Islet precursor cell (in vitro differentiated cells): ENCODE data around the gene DAPK1.

Source experiments
- DNase-seq: peaks from one replicate; pipeline ENCODE4 v3.0.0-alpha.2; 2018

DAPK1 gene

GRCh38 chr9:87518702-87519335 is 21.2 kb downstream of the DAPK1 start:
- no peak for DNase-seq

- no peak for DNase-seq
Observed at GRCh38 chr9:87519461-87519860, 21.8 kb downstream of the DAPK1 start.

GRCh38 chr9:87520172-87520683 is 22.6 kb downstream of the DAPK1 start:
- no peak for DNase-seq

GRCh38 chr9:87521834-87522233 is 24.2 kb downstream of the DAPK1 start:
- no peak for DNase-seq

- no peak for DNase-seq
Observed at GRCh38 chr9:87524061-87524460, 26.4 kb downstream of the DAPK1 start.

GRCh38 chr9:87525546-87526303 is 28.1 kb downstream of the DAPK1 start:
- DNase-seq, result no peak

GRCh38 chr9:87527211-87527916 is 29.7 kb downstream of the DAPK1 start:
- no peak for DNase-seq

- DNase-seq, result no peak
Observed at GRCh38 chr9:87528969-87529368, 31.3 kb downstream of the DAPK1 start.

- DNase-seq, result peak; percentile 80
Observed at GRCh38 chr9:87529671-87530070, 32.0 kb downstream of the DAPK1 start.

GRCh38 chr9:87530716-87531115 is 33.0 kb downstream of the DAPK1 start:
- DNase-seq, result no peak

GRCh38 chr9:87531370-87532295 is 34.0 kb downstream of the DAPK1 start:
- DNase-seq, result no peak

GRCh38 chr9:87533271-87533670 is 35.6 kb downstream of the DAPK1 start:
- no peak for DNase-seq

- no peak for DNase-seq
Observed at GRCh38 chr9:87534036-87534435, 36.4 kb downstream of the DAPK1 start.

- DNase-seq, result peak; percentile 67
Observed at GRCh38 chr9:87534957-87535356, 37.3 kb downstream of the DAPK1 start.

- DNase-seq, result no peak
Observed at GRCh38 chr9:87535817-87536539, 38.3 kb downstream of the DAPK1 start.

- DNase-seq, result no peak
Observed at GRCh38 chr9:87537625-87538024, 40.0 kb downstream of the DAPK1 start.

- no peak for DNase-seq
Observed at GRCh38 chr9:87540444-87541105, 42.9 kb downstream of the DAPK1 start.

- no peak for DNase-seq
Observed at GRCh38 chr9:87541663-87542062, 44.0 kb downstream of the DAPK1 start.

- DNase-seq, result no peak
Observed at GRCh38 chr9:87542141-87542540, 44.5 kb downstream of the DAPK1 start.

GRCh38 chr9:87543251-87543650 is 45.6 kb downstream of the DAPK1 start:
- no peak for DNase-seq

- DNase-seq, result no peak
Observed at GRCh38 chr9:87545858-87546257, 48.2 kb downstream of the DAPK1 start.
